GM11168 (cell line): ENCODE results near the gene PHF2.

Experiments
- in situ Hi-C: fragments of 300-500 bp; cut with MboI; formaldehyde crosslinking; loops from one replicate; pipeline ENCODE4 v1.12.0; 2022; ENCODE audit warnings: low sequenced_read_pairs; ENCODE audit not compliant: unreplicated experiment

The PHF2 gene

GRCh38 chr9:93726147-93726546, 149.8 kb downstream of the PHF2 start:
- in situ Hi-C loops: no loop called here
